Stimulated activated CD8-positive, alpha-beta memory T cell treated with anti-CD3 and anti-CD28 coated beads, Interleukin-15, amount 100 ng/mL, for 4 hours (primary cell): ENCODE measurements around the gene SUCLG2.

Source experiments
- DNase-seq, 2 donors: peaks; one replicate each; pipeline ENCODE4 v3.0.0-alpha.2; 2020; ENCODE audit warnings: low read depth in 2 of 2

SUCLG2 gene

DNA sequence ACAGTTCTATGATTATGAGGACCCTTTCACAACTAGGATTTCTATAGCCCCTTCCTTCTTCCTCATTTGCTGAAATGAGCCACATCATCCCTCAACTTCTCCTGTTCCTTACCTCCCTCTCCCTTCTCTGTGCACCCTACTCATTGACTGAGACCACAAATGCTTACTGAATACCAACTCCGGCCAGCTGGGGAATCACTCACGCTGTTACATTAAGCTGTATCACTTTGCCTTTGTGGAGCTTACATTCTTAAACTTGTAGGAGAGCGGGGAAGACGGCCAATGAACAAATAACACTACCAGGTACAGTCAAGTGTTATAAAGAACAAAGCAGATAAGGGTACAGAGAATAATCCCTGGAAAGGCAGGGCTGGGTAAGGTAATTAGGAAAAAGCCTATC lies 5.7 kb downstream of the SUCLG2 start:
- no peak for DNase-seq

DNA sequence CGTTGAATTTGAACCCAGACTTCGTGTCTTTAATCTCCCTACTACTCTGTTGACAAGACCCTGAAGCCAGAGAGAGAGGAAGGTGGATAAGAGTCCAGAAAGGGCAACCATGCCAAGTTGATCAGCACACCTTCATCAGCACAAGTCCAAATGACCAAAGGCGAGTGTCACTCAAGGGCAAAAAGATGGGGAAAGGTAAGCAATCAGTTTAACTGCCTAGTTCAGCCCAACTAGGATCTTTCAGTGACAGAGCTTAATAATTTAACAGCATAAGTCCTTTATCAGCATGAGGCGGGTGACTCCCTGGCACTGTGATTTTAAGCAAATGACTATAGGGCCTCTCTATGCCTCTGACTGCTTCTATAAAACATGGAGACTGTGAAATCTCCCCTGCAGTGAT lies 6.2 kb downstream of the SUCLG2 start:
- DNase-seq: no peak

DNA sequence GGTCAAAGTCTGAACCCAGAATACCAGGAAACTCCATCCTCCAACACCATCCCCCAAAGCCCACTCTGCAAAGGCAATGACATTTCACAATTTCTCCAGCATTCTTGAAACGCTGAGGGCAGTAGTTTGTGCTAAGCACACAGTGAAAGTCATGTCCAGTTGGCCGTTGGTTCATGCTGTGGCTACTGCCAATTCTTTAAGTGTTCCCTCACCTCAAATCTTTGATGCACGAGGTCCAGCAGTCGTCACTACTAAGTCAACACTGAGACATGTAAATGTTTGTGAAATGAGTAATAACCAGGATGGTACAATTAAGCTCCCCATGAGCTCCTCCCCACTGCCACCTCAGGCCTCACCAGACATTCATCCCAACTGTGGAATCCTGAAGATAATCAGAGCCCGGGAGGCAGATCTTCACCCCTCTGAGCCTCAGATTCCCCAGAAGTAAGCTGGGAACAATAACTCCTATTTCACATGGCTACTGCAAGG lies 7.0 kb downstream of the SUCLG2 start:
- no peak for DNase-seq

DNA sequence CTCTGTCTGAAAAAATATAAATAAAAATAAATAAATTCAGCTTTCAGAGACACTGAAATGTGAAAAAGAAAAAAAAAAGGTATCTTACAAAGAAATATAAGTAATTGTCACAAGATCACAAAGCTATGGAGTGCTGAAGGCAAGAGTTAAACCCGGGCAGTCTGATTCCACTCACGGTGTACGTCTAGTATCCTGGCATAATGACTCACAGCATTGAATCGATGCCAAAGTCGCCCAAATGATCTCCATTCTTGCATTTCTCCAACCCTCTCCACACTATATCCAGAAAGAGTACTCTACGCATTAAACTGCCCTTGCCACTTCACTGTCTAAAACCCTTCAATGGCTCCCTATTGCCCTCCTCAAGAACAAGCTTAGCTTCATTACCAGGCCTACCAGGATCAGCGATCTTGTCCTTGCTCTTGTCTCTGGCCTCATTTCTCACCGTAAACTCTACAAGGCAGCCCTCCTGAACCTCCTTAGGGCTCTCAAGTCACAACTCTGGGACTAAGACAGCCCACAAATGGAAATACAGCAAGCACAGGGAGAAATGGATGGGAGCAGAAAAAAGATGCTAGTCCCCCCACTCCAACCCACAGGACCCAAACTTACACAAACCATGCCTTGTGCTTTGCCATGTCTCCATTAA lies 7.7 kb downstream of the SUCLG2 start:
- no peak for DNase-seq

DNA sequence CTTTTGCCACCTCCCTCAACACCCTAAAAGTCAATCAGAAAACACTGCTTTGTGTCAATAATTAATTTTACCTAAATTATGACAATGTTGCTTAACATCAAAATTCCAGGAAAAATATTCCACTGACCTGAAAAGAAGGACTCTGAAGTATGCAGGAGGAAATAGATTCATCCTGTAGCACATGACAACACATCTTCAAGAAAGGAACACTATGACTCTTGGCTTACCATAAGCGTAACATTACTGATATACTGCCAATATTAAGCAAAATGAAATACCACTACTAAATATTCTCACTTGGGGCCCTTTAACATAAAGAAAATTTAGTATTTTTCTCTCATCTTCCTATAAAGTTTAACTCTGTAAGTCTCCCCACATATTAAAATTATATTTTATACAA lies 9.6 kb downstream of the SUCLG2 start:
- DNase-seq: no peak

DNA sequence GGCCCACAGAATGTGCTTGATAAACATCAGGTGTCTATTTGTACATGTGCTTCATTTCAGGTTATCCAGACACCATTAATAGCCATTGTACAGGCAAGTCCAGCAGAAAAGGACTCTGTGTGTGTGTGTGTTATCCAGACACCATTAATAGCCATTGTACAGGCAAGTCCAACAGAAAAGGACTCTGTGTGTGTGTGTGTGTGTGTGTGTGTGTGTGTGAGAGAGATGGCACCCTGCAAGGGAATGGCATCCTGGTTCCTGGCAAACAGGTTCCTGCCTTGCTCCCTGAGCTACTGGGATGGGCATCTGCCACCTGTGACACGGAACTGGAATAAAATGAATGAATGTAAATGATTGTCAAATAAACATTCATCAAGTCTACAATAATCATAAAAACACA lies 11.7 kb downstream of the SUCLG2 start:
- DNase-seq: no peak

DNA sequence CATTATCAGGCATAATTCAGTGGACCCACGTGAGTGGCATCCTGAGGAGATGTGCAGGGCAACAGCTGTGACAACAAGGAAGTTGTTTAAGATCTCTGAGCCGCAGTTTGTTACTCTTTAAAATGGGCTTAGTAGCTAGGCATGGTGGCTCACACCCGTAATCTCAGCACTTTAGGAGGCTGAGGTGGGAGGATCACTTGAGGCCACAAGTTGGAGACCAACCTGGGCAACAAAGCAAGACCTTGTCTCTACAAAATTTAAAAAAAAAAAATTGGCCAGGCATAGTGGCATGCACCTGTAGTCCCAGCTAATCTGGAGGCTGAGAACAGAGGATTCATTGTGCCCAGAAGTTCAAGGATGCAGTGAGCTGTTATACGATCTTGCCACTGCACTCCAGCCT lies 12.2 kb downstream of the SUCLG2 start:
- DNase-seq: no peak

DNA sequence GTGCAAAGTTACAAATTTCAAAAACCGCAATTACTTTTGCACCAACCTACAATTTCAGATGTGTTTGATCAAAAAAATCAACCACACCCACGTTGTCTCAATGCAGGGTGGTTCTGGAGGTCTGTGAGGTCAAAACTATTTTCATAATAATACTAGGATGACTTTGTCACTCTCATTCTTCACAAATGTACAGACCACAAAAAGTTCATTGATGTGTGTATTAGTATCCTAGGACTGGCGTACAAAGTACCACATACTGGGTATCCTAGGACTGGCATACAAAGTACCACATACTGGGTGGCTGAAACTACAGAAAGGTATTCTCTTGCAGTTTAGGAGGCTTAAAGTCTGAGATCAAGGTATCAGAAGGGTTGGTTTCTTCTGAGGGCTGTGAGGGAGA lies 13.0 kb downstream of the SUCLG2 start:
- no peak for DNase-seq

DNA sequence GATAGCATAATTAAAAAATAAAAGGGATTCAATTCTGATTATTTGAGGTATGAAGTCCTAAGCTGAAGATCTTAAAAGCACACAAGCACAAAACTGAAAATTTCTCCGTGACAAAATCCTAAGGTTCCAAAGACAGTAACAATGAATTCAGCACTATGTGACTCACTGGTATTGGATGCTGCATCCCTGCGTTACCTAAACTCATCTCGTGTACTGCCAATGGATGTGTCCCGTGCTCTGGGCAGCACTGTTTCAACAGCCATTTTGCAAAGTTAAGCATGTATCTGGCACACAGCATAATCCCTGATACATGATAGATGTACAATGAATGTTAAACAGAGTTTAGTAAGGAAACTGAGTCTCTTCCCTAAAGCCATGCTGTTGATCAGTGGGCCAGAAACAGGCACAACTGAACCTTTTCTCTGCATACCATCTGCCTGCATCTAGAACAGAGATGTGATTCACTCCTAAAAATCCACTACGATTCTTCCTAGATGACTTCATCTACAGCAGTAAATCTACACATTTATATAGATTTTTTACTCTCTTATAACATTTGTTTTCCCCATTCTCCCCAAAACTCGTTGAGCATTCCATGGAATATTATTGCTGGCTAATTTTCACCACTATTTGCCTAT lies 14.3 kb downstream of the SUCLG2 start:
- DNase-seq: no peak

DNA sequence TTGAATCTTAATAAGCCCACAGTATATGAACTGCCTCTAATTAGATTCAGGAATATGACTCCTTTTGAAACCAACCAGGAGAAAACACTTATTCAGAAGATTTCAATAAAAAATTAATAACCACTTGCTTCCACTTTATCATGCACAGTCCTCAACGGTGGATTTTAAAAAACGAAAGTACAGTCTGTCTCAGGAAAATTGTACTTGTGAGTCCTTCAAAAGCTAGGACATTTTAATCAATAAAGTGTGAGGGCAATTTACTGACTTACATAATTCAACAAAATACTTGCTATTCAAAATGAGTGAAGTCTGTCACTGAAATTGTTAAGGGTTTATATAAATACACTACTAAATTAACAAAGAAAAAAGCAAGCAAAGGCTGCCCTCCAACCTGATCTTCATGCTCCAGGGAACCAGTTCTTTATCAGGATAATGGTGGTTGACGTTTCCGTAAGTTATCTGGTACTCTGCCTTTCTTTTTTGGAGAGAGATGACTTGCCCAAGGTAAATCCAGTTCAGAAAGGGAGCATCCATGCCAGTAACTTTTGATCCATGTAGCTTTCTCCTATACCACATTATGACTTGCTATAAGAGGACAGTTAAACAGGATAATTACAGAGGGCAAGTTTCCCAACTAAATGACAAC lies 17.0 kb downstream of the SUCLG2 start:
- no peak for DNase-seq

DNA sequence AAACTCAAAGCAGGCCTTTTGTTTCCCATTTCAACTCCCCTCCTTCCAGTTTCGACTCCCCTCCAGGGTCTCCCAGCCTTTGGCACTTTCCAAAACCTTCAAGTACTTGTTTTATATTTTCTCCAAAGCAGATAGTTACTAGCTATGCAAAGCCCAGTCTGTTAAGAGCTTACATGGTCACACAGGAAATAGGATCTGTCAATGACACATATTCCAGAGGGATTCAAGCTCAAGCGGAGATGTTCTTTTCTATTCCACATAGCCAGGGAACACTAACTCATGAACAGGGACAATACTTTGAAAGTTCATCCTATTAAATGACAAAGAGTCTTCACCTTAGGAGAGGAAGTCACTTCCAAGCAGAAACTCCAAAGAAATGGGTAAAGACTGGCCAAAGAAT lies 18.6 kb downstream of the SUCLG2 start:
- DNase-seq: no peak

DNA sequence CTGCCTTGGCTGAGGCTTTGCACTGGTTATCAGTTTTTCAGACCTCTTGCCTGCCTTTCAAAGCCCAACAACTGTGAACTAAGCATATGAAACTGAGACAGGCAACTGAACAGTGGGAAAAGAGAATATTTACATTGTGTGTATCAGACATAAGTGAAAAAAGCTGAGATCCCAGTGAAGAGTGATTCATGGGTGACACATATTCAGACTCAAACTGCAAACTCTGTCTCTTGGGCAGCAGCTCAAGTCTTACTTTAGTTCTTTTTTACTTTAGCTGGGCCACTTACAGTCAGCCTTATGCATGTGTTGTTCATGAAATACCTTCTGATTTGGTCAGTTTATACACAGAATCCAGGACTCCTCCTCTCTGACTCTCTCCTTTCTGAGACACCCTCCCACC lies 19.2 kb downstream of the SUCLG2 start:
- DNase-seq: no peak

DNA sequence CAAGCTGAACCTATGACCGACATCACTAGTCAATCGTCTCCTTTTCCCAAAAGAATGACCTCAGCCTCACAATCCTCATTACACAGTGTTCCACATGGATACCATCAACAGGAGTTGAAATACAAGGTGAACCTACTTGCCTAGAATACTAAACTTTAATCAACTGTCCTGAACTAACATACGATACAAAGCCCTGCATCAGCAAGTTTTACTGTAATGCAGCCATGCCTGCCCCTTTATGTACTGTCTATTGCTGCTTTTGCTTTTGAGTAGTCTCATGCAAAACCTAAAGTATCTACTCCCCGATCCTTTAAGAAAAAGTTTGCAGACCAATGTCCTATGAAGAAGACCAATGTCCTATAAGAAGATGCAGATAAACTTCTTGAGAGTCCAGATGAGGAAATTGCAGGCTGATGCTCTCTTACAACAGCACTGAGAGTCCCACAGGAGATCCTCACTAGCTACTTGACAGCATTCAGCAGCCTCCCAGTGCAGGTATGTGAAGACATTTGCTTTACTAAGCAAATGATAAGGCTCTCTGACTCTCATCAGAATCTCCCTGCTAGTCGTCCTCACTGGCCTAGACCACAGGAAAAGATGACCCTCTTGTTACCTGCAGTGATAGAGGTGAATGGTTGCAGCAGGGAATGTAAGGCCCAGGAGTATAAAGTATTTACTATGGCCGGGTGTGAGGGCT lies 23.6 kb downstream of the SUCLG2 start:
- no peak for DNase-seq

DNA sequence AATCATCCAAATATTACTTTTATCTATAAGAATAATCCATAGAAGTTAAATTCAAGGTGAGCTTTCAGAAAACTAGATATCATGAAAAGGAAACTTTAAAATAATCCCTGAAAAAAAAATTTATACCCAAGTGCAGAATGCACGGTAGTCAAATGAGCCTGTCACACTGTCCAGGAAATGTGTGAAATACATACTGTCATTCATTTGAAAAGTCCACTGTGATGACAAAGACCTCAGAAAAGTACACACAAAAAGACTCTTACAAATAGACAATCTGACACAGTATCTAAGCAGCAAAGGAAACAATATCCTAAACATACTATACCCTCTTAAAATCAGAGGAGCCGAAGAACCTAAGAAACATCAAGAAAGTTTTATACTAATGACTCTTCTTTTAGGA lies 29.7 kb downstream of the SUCLG2 start:
- DNase-seq: no peak

DNA sequence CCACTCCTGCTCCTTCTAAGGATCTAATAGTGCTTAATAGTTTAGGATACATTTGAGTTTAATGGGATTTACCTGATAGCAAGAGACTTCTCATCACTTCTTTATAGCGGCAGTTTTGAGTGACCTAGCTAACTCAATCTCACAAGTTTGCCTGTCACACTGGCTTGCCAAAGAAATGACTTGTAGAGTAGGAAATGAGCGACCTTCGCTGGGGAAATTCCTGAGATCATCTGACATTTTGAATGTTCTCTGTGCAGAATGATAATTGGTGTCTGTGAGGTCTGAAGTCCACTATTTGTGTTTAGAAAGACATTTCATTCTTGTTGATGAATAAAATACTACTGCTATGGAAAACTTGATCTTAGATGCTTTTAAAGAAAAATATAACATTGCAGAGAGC lies 30.3 kb downstream of the SUCLG2 start:
- no peak for DNase-seq

DNA sequence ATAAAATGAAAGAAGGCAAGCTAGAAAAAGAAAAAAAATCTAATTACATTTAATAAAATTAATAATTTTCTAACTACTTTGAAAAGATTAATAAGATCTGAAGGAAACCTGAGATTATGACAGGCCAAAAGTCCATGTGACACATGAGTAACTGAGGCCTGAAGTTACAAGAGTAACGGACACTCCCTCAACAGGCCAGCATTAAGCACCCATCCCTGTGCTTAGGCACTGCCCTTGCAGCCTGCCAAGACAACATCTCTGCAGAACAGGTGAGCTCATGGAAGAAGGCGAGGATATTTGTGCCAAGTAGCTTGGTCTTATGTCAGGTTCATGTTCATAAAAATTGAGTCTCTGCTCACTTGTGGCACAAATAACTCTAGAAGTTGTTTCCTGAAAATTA lies 31.8 kb downstream of the SUCLG2 start:
- DNase-seq: no peak

DNA sequence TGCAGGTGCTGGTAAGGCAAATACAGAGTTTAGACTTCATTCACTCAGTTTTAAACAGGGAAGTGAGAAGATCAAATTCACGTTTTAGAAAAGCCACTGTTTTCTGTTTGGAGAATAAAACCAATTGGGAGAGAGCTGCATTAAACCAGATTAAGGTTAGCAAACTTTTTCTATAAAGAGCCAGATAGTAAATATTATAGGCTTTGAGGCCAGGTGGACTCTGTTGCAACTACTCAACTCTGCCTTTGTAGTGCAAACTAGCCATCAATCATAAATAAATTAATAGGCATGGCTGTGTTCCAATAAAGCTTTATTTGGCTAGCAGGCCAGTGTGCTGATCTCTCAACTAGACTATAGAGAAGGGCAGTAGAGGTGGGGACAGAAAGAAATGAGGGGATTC lies 33.5 kb downstream of the SUCLG2 start:
- DNase-seq: no peak

DNA sequence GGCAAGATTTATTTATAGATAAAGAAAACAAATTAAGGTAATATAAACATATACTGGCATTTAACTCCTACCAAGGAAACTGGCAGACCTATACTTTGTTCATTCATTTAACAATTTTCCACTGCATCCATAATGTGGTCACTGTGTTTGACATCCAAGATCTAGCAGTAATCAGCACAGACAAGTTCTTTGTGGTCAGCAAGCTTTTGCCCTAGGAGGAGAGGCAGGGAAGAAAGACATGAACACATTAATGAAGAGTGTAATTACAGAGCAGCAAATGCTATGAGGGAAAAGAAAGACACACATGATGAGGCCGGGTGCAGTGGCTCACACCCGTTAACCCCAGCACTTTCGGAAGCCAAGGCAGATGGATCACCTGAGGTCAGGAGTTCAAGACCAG lies 34.4 kb downstream of the SUCLG2 start:
- no peak for DNase-seq

DNA sequence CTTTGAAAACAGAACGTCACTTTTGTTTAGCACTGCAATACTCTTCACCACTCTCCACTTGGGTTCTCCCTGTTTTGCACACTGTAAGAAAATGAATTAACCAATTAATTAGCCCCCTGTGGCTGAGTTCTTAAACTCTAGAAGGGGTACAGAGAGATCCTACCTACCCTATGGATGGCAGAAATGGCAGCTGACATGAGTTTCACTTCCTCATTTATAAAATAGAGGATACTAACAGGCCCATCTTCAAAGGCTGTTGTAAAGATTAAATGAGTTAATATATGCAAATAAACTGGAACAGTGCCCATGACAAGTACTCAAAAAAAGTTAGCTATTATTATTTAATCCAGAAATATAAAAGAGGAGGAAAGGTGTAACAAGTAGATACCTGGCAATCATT lies 36.9 kb downstream of the SUCLG2 start:
- no peak for DNase-seq

DNA sequence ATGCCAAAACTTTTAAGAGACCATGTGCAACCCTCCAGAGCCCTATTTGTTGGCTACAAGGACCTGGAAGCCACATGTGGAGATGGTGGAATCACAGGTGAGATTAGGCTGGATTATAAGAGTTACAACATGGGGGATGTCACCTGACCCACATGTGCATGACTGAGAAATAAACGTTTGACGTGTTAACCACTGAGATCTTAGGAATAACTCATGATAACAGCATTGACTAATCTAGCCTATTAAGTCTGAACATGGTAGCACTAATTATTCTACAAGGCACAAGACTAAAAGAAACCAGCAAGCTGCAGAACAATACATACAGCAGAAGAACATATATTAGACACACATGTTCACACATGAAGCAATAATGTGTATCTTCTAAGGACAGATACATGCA lies 38.4 kb downstream of the SUCLG2 start:
- no peak for DNase-seq

DNA sequence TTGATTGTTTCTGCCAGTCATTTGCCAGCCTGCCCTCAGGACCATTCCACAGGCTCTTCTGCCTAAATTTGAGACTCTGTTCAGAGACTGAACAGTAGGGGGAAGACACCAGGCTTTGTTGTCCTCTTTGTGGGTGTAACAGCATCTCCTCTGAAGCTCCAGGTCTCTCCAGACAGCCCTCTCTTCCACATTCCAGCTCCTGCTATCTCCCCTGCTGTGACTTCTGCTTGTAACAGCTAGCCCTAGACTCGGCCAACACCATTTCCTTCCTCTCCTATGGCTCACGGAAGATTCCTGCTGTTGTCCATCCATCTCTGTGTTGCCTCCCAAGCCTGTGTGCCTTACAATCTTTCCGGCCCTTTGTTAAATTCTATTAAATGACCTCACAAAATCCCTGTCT lies 40.2 kb downstream of the SUCLG2 start:
- no peak for DNase-seq

DNA sequence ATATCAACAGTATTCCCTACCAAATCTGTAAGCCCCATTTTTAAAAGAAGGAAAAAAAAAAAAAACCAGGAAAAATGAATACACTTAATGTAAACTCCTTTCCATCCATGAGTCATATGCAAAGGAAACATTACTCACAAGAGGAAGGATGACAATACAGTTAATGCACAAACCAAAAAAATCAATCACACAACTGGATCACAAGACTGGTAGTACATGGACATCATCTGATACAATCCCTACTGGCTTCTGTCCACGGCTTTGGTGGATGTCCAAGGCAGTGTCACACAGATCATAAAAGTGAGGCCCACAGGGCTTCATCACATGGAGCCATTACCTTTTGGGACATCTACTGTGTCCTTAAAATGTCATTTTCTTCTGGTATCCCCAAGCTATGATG lies 44.0 kb downstream of the SUCLG2 start:
- no peak for DNase-seq

DNA sequence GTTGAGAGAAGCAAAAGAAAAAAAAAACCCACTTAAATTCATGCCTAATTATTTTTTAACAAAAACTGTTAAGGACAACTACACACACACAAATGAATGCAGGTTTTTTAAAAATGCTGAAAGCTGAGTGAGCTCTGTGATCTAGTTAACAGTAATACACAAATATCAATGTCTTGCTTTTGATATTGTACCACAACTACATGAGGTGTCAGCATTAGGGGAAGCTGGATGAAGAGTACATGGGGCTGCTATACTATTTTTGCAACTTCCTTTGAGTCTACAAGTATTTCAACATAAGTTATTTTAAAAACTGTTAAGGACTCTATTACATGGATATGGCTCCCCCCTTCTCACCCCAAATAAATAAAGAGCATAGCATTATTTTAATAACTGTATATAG lies 44.7 kb downstream of the SUCLG2 start:
- DNase-seq: no peak
